ENCODE results near the gene TNS1. TPM values are rescaled to one million over a fixed set of nuclear protein-coding genes. Genes with fewer than 3 reads are reported as not detected.
"Not testable (repeated sequence)": the region's sequence is repeated elsewhere in the genome, so short reads cannot be mapped to it uniquely, and the experiment has no call there.

The TNS1 gene
- total RNA-seq, 4 donors from 2014 or later: 57.7 to 120 (median 95.7) TPM

DNA sequence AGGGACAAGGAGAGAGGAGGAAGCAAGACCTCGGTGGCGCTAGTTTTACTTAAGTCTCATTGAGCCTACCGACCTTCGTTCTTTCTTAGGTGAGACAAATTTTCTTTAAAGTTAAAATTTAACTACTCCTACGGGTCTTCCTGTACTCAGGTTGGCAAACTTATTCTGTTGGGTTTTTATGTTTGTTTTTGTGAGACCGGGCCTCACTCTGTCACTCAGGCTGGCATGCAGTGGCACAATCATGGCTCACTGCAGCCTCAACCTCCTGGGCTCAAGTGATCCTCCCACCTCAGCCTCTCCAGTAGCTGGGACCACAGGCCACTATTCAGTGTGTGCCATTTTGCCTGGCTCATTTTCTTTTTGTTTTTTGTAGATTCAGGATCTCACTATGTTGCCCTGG lies 189.0 kb downstream of the TNS1 start:
- intact Hi-C loops (cut with DNase I; ENCODE audit: low total_unique reads): no loop called here
- 93 to 95% methylated on average over 6 of the region's 6 CpGs for WGBS, 2 donors
- no peak for TF ChIP-seq POLR2A (IDR thresholded peaks at IDR 0.05)
- TF ChIP-seq, protein P1, sequence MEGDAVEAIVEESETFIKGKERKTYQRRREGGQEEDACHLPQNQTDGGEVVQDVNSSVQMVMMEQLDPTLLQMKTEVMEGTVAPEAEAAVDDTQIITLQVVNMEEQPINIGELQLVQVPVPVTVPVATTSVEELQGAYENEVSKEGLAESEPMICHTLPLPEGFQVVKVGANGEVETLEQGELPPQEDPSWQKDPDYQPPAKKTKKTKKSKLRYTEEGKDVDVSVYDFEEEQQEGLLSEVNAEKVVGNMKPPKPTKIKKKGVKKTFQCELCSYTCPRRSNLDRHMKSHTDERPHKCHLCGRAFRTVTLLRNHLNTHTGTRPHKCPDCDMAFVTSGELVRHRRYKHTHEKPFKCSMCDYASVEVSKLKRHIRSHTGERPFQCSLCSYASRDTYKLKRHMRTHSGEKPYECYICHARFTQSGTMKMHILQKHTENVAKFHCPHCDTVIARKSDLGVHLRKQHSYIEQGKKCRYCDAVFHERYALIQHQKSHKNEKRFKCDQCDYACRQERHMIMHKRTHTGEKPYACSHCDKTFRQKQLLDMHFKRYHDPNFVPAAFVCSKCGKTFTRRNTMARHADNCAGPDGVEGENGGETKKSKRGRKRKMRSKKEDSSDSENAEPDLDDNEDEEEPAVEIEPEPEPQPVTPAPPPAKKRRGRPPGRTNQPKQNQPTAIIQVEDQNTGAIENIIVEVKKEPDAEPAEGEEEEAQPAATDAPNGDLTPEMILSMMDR (IDR thresholded peaks at IDR 0.05): no peak
- no peak overlapping the region for H3K4me3 ChIP-seq (ENCODE audit: low read depth, poor library complexity, severe bottlenecking)
- no peak for DNase-seq (ENCODE audit: low spot score in 2 of 2)

DNA sequence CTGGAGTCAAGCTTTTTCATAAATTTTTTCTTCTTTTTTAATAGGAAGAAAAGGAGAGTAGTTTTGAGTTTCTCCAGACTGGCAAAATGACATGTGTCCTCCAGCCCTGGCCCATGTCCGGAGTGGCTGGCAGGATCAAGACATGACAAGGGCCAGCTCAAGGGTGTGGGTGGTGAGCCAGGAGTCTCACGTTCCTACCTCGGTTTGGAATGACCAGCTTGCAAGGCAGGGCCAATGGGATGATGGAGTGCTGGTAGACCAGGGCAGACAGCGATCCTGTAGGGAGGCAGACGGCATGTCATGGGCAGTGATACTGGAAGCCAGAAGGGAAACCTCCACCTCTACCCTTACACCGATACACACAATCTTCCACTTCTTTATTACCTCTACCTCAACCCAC lies 190.6 kb downstream of the TNS1 start:
- 70 to 79% methylated on average over 6 of the region's 6 CpGs for WGBS, 2 donors
- TF ChIP-seq, protein P1 (IDR thresholded peaks at IDR 0.05): no peak
- no peak for TF ChIP-seq POLR2A (IDR thresholded peaks at IDR 0.05)
- DNase-seq (ENCODE audit: low spot score in 2 of 2): no peak
- intact Hi-C loops (cut with DNase I; ENCODE audit: low total_unique reads): no loop called here
- no peak overlapping the region for H3K4me3 ChIP-seq (ENCODE audit: low read depth, poor library complexity, severe bottlenecking)

DNA sequence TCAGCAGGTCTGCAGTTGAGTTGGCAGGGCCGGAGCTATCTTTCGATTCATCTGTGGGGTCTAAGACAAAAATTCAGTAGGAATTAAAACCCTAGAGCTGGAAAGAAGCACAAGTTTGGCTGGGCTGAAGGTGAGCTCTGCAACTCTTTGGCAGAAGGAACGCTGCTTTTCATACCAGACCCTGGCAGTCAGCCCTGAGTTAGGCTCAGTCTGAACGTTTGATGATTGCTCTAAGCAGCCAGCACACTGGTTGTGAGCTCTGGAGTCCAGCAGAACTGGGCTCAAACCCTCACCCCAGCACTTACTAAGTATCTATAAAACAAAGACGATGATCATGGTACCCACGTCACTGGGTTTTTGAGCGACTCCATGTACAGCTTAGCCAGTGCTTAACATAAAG lies 192.5 kb downstream of the TNS1 start:
- intact Hi-C loops (cut with DNase I; ENCODE audit: low total_unique reads): no loop called here
- WGBS, 2 donors: 67 to 80% methylated on average over 7 of the region's 7 CpGs

DNA sequence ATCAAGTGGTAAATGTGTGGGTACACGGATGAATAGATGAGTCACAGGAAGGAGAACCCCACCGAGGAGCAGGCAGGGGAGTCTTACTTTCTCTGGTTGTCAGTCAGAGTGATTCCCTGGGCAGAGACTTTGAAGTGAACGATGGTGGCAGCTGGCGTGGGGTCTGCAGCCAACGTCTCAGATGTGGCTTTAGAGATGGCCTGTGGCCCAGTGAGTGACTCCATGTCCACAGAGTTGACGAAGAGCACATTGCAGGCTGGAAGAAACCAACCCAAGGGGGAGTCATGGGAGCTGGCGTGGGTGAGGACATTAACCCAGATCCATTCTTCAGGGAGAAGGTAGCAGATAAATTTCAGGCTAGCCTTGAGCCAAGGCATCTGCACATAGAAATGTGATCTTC lies 193.1 kb downstream of the TNS1 start:
- intact Hi-C loops (cut with DNase I; ENCODE audit: low total_unique reads): no loop called here
- WGBS, 2 donors: 71 to 84% methylated on average over 7 of the region's 7 CpGs
- DNase-seq (ENCODE audit: low spot score in 2 of 2): no peak
- no peak for TF ChIP-seq POLR2A (IDR thresholded peaks at IDR 0.05)
- no peak overlapping the region for H3K4me3 ChIP-seq (ENCODE audit: low read depth, poor library complexity, severe bottlenecking)

More for the DNA sequence above, 192.5 kb downstream of the TNS1 start:
- TF ChIP-seq, protein P1 (IDR thresholded peaks at IDR 0.05): no peak
- no peak for TF ChIP-seq POLR2A (IDR thresholded peaks at IDR 0.05)
- no peak for DNase-seq (ENCODE audit: low spot score in 2 of 2)
- no peak overlapping the region for H3K4me3 ChIP-seq (ENCODE audit: low read depth, poor library complexity, severe bottlenecking)

DNA sequence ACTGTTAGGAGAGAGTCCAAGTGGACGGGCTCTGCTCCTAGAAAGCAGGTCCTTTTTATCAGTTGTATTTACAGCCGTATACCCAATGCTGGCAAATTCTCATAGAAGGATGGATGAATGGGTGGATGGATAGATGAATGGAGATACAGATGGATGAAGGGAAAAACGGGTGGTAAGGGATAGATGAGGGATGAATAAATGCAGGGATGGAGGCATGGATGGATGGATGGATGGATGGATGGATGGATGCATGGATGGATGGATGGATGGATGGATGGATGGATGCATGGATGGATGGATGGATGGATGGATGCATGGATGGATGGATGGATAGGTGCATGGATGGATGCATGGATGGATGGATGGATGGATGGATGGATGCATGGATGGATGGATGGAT lies 193.8 kb downstream of the TNS1 start:
- DNase-seq (ENCODE audit: low spot score in 2 of 2); intact Hi-C loops (cut with DNase I; ENCODE audit: low total_unique reads); H3K4me3 ChIP-seq (ENCODE audit: low read depth, poor library complexity, severe bottlenecking): not testable (repeated sequence)
- 53 to 69% methylated on average over 3 of the region's 3 CpGs for WGBS, 2 donors

DNA sequence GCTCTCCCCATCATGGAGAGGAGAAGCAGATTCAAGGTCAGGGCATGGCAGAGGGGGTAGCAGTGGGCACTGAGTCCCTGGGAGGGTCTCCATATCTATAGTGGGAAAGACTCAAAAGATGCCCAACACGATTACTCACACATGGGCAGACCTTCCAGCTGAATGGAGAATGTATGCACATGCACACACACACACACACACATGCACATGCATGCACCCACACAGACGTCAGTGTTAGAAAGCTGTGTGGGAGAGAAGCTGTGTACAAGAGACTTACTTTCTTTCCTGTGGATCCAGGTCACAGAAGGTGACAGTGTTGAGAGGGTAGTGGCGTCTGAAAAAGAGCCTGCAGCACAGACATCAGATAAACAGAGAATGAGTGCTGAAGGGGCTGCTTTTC lies 194.5 kb downstream of the TNS1 start:
- intact Hi-C loops (cut with DNase I; ENCODE audit: low total_unique reads): no loop called here
- WGBS, 2 donors: 74 to 76% methylated on average over 3 of the region's 3 CpGs

DNA sequence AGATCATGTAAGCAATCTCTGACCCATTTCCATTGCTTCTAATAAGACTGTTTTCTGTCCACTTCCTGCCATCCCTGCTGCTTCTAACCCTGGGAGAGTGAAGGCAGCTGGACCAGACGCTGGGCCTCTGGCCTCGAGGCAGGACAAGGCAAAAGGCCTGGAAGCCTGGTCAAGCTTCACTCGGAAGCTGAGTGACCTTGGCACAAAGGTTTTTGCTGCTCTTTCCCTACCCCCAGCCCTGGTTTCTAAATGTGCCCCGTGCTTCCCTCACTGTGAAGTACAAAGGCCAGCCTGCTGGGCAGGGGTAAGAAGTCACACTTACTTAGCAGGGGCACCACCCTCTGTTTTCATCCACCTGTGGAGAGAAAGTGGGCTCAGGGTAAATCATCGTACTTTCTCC lies 195.0 kb downstream of the TNS1 start:
- intact Hi-C loops (cut with DNase I; ENCODE audit: low total_unique reads): no loop called here
- no peak for DNase-seq (ENCODE audit: low spot score in 2 of 2)
- H3K4me3 ChIP-seq (ENCODE audit: low read depth, poor library complexity, severe bottlenecking): no peak overlapping the region
- TF ChIP-seq POLR2A (IDR thresholded peaks at IDR 0.05): no peak
- TF ChIP-seq, protein P1 (IDR thresholded peaks at IDR 0.05): no peak
- 70 to 71% methylated on average over 5 of the region's 5 CpGs for WGBS, 2 donors

More for the DNA sequence above, 194.5 kb downstream of the TNS1 start:
- H3K4me3 ChIP-seq (ENCODE audit: low read depth, poor library complexity, severe bottlenecking): no peak overlapping the region
- DNase-seq (ENCODE audit: low spot score in 2 of 2): no peak
- TF ChIP-seq, protein P1 (IDR thresholded peaks at IDR 0.05): no peak
- no peak for TF ChIP-seq POLR2A (IDR thresholded peaks at IDR 0.05)

Measured in lower leg skin (tissue), 4 donors.